ENCODE data around the gene FAM180B.

FAM180B gene

GRCh38 chr11:47570651-47571356, 15.7 kb upstream of the FAM180B start:
- no peak for DNase-seq

- DNase-seq = no peak
Observed at GRCh38 chr11:47571357-47571729, 15.1 kb upstream of the FAM180B start.

- no peak for DNase-seq
Observed at GRCh38 chr11:47571895-47572294, 14.6 kb upstream of the FAM180B start.

GRCh38 chr11:47572715-47573255, 13.7 kb upstream of the FAM180B start:
- DNase-seq = no peak

GRCh38 chr11:47573321-47573720, 13.2 kb upstream of the FAM180B start:
- no peak for DNase-seq

- no peak for DNase-seq
Observed at GRCh38 chr11:47577460-47578041, 8.9 kb upstream of the FAM180B start.

GRCh38 chr11:47578524-47579494, 7.7 kb upstream of the FAM180B start, which contains the start of the genes KBTBD4 and NDUFS3:
KBTBD4 (minus strand) TSS chr11:47578970; CDS start chr11:47578951, 19 bp downstream.
NDUFS3 (plus strand) TSS chr11:47579074; CDS start chr11:47579092, 18 bp downstream.
- peak; percentile 76 to 99 for DNase-seq

GRCh38 chr11:47583844-47584243, 2.6 kb upstream of the FAM180B start:
- DNase-seq = no peak

GRCh38 chr11:47587039-47587716, 700 bp downstream of the FAM180B start:
- no peak for DNase-seq

GRCh38 chr11:47587723-47588326, 1.3 kb downstream of the FAM180B start:
- DNase-seq = no peak

- no peak for DNase-seq
Observed at GRCh38 chr11:47589118-47589517, 2.6 kb downstream of the FAM180B start.

GRCh38 chr11:47589584-47589976, 3.1 kb downstream of the FAM180B start:
- no peak for DNase-seq

GRCh38 chr11:47589977-47590861, 3.7 kb downstream of the FAM180B start:
- DNase-seq = no peak

GRCh38 chr11:47591764-47592163, 5.3 kb downstream of the FAM180B start:
- no peak for DNase-seq

GRCh38 chr11:47592251-47592650, 5.8 kb downstream of the FAM180B start:
- no peak for DNase-seq

- no peak for DNase-seq
Observed at GRCh38 chr11:47592970-47593369, 6.5 kb downstream of the FAM180B start.

- no peak for DNase-seq
Observed at GRCh38 chr11:47593492-47593933, 7.0 kb downstream of the FAM180B start.

GRCh38 chr11:47593934-47594855, 7.7 kb downstream of the FAM180B start, which contains the start of gene C1QTNF4:
C1QTNF4 (minus strand) TSS chr11:47594411; CDS start chr11:47590810, 3,601 bp downstream.
- no peak for DNase-seq

- DNase-seq = no peak
Observed at GRCh38 chr11:47595029-47595428, 8.6 kb downstream of the FAM180B start.

GRCh38 chr11:47595967-47596366, 9.5 kb downstream of the FAM180B start:
- DNase-seq = no peak
